HUES48 (cell line): Measurements from ENCODE around the gene MAG.

Experiments used
- H3K27ac ChIP-seq: one replicate; pipeline ENCODE4 v1.7.0; 2013; ENCODE audit warnings: low read depth, low read length, inconsistent platforms
- H3K27me3 ChIP-seq: 2 replicates; pipeline ENCODE4 v1.6.1; 2013; ENCODE audit warnings: mild to moderate bottlenecking, low read length; ENCODE audit not compliant: control insufficient read depth, insufficient read depth
- H3K36me3 ChIP-seq: 2 replicates; pipeline ENCODE4 v1.6.1; 2013; ENCODE audit warnings: low read length; ENCODE audit not compliant: control insufficient read depth, insufficient read depth
- H3K4me1 ChIP-seq: 2 replicates; pipeline ENCODE4 v1.6.1; 2013; ENCODE audit warnings: mild to moderate bottlenecking, low read length; ENCODE audit not compliant: control insufficient read depth, insufficient read depth
- H3K4me3 ChIP-seq: 2 replicates; pipeline ENCODE4 v1.5.1; 2013; ENCODE audit warnings: mild to moderate bottlenecking, low read depth, low read length
- H3K9ac ChIP-seq: 2 replicates; pipeline ENCODE4 v1.6.1; 2013; ENCODE audit warnings: mild to moderate bottlenecking, low read depth, low read length, moderate library complexity
- H3K9me3 ChIP-seq: 2 replicates; pipeline ENCODE4 v1.6.1; 2013; ENCODE audit warnings: low read length; ENCODE audit not compliant: control insufficient read depth, insufficient read depth

The MAG gene

GRCh38 chr19:35328851-35329285, 36.9 kb downstream of the MAG start, which contains the start of gene CD22:
CD22 (plus strand) TSS chr19:35329187; CDS start chr19:35332041, 2,854 bp downstream.
- no peak within 1 kb of the TSS for H3K4me3 ChIP-seq
- H3K4me1 ChIP-seq = no peaks in the 10 kb centered on the region
- H3K9me3 ChIP-seq = no peaks in the 10 kb centered on the region
- H3K9ac ChIP-seq = no peak within 1 kb of the TSS
- no peak within 1 kb of the TSS for H3K27ac ChIP-seq
- H3K27me3 ChIP-seq = no peaks in the 10 kb centered on the region
- H3K36me3 ChIP-seq = no peaks in the 10 kb centered on the region

GRCh38 chr19:35329323-35329722, 37.4 kb downstream of the MAG start:
- Histone ChIP-seq H3K9me3 (no peaks in the 10 kb centered on the region), H3K36me3 (no peaks in the 10 kb centered on the region), H3K27me3 (no peaks in the 10 kb centered on the region), H3K4me1 (no peaks in the 10 kb centered on the region), H3K27ac (no peak overlapping the region), H3K4me3 (no peak overlapping the region), H3K9ac (no peak overlapping the region)

GRCh38 chr19:35330475-35330874, 38.5 kb downstream of the MAG start:
- Histone ChIP-seq H3K27me3 (no peaks in the 10 kb centered on the region), H3K4me3 (no peak overlapping the region), H3K9me3 (no peaks in the 10 kb centered on the region), H3K36me3 (no peaks in the 10 kb centered on the region), H3K9ac (no peak overlapping the region), H3K4me1 (no peaks in the 10 kb centered on the region), H3K27ac (no peak overlapping the region)

- H3K4me3 ChIP-seq = no peak overlapping the region
- H3K4me1 ChIP-seq = no peaks in the 10 kb centered on the region
- H3K9ac ChIP-seq = no peak overlapping the region
- H3K9me3 ChIP-seq = no peaks in the 10 kb centered on the region
- no peaks in the 10 kb centered on the region for H3K36me3 ChIP-seq
- no peaks in the 10 kb centered on the region for H3K27me3 ChIP-seq
- H3K27ac ChIP-seq = no peak overlapping the region
These were observed 39.7 kb downstream of the MAG start for GRCh38 chr19:35331551-35332214.

GRCh38 chr19:35332817-35333216, 40.9 kb downstream of the MAG start:
- Histone ChIP-seq H3K4me3 (no peak overlapping the region), H3K27ac (no peak overlapping the region), H3K9ac (no peak overlapping the region), H3K27me3 (no peaks in the 10 kb centered on the region), H3K9me3 (no peaks in the 10 kb centered on the region), H3K36me3 (no peaks in the 10 kb centered on the region), H3K4me1 (no peaks in the 10 kb centered on the region)

GRCh38 chr19:35334144-35334753, 42.3 kb downstream of the MAG start:
- H3K4me1 ChIP-seq = no peaks in the 10 kb centered on the region
- no peaks in the 10 kb centered on the region for H3K36me3 ChIP-seq
- no peak overlapping the region for H3K27ac ChIP-seq
- H3K27me3 ChIP-seq = no peaks in the 10 kb centered on the region
- H3K9me3 ChIP-seq = no peaks in the 10 kb centered on the region
- H3K4me3 ChIP-seq = no peak overlapping the region
- no peak overlapping the region for H3K9ac ChIP-seq

- no peaks in the 10 kb centered on the region for H3K27me3 ChIP-seq
- no peak overlapping the region for H3K9ac ChIP-seq
- H3K36me3 ChIP-seq = no peaks in the 10 kb centered on the region
- no peaks in the 10 kb centered on the region for H3K9me3 ChIP-seq
- no peak overlapping the region for H3K27ac ChIP-seq
- no peak overlapping the region for H3K4me3 ChIP-seq
- H3K4me1 ChIP-seq = no peaks in the 10 kb centered on the region
These were observed 44.4 kb downstream of the MAG start for GRCh38 chr19:35336166-35336955.

GRCh38 chr19:35337097-35337983, 45.4 kb downstream of the MAG start:
- no peaks in the 10 kb centered on the region for H3K9me3 ChIP-seq
- H3K4me3 ChIP-seq = no peak overlapping the region
- no peaks in the 10 kb centered on the region for H3K36me3 ChIP-seq
- no peak overlapping the region for H3K9ac ChIP-seq
- H3K27ac ChIP-seq = no peak overlapping the region
- no peaks in the 10 kb centered on the region for H3K4me1 ChIP-seq
- H3K27me3 ChIP-seq = no peaks in the 10 kb centered on the region

- Histone ChIP-seq H3K9ac (no peak overlapping the region), H3K27me3 (no peaks in the 10 kb centered on the region), H3K36me3 (no peaks in the 10 kb centered on the region), H3K4me3 (no peak overlapping the region), H3K9me3 (no peaks in the 10 kb centered on the region), H3K27ac (no peak overlapping the region), H3K4me1 (no peaks in the 10 kb centered on the region)
These were observed 46.0 kb downstream of the MAG start for GRCh38 chr19:35337984-35338296.

GRCh38 chr19:35340431-35340830, 48.5 kb downstream of the MAG start:
- Histone ChIP-seq H3K4me3 (no peak overlapping the region), H3K36me3 (no peaks in the 10 kb centered on the region), H3K9ac (no peak overlapping the region), H3K4me1 (no peaks in the 10 kb centered on the region), H3K9me3 (no peaks in the 10 kb centered on the region), H3K27ac (no peak overlapping the region), H3K27me3 (no peaks in the 10 kb centered on the region)
